GM12801 (cell line): ENCODE data around the gene BUB1.

Experiments used
- TF ChIP-seq, protein P1 (sequence below): IDR thresholded peaks from one replicate; pipeline ENCODE4 v1.5.1; 2011; ENCODE audit warnings: control low read depth; ENCODE audit not compliant: insufficient read length; ENCODE audit errors: extremely low read depth

Gene BUB1

DNA sequence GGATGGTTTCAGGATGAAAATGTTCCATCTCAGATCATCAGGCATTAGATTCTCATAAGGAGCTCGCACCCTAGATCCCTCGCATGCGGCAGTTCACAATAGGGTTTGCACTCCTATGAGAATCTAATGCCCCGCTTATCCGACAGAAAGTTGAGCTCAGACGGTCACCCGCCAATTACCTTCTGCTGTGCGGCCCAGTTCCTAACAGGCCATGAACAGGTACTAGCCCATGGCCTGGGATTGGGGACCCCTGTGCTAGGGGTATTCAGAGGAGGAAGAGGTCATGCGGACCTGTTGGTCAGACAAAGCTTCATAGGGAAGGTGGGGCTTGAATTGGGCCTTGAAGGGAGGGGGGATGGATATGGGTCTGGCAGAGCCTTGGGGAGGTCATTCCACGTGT is 4.4 kb upstream of the BUB1 start:
- TF ChIP-seq, protein P1, sequence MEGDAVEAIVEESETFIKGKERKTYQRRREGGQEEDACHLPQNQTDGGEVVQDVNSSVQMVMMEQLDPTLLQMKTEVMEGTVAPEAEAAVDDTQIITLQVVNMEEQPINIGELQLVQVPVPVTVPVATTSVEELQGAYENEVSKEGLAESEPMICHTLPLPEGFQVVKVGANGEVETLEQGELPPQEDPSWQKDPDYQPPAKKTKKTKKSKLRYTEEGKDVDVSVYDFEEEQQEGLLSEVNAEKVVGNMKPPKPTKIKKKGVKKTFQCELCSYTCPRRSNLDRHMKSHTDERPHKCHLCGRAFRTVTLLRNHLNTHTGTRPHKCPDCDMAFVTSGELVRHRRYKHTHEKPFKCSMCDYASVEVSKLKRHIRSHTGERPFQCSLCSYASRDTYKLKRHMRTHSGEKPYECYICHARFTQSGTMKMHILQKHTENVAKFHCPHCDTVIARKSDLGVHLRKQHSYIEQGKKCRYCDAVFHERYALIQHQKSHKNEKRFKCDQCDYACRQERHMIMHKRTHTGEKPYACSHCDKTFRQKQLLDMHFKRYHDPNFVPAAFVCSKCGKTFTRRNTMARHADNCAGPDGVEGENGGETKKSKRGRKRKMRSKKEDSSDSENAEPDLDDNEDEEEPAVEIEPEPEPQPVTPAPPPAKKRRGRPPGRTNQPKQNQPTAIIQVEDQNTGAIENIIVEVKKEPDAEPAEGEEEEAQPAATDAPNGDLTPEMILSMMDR: no peak

DNA sequence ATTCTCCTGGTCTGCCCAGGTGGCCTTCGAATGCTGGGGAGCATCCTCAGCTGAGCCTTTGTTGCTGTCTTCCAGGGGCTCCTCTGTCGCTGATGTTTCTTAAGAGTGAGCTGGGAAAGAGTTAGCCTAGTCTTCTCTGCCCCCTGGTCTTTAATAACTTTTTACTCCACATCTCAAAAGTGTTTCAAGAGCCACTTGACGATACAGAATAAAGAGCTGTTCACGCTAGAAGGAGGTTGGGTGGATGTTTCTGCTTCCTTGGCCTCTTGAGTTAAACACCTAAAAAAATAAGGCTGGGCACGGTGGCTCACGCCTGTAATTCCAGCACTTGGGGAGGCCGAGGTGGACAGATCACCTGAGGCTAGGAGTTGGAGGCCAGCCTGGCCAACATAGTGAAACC is 2.8 kb upstream of the BUB1 start:
- TF ChIP-seq, protein P1: no peak

DNA sequence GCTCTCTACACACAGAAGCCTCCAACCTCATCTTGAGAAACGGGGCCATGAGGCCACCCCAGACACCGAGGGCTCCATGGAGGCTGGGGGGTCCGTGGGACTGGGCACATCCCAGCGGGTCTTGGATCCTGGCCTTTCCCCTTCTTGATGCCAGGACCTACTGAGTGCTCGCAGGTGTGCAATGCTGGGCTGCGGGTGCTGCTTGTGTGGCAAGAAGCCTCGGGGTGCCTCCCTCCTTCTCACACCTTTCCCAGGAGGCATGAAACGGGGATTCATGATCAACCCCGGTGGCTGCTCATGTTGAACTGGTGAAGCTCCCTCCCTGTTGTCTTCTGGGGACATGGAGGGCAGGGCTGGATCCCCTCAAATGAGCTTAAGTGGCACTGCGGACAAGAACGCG is 2.0 kb upstream of the BUB1 start:
- TF ChIP-seq, protein P1: no peak

DNA sequence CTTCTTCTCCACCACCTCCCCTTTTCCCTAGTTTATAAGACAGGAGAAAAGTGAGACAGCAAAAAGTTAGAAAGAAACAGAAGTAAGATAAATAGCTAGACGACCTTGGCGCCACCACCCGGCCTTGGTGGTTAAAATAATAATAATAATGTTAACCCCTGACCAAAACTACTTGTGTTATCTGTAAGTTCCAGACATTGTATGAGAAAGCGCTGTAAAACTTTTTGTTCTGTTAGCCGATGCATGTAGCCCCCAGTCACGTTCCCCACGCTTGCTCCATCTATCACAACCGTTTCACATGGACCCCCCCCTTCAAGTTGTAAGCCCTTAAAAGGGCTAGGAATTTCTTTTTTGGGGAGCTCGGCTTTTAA is 1.5 kb upstream of the BUB1 start:
- TF ChIP-seq, protein P1: no peak

DNA sequence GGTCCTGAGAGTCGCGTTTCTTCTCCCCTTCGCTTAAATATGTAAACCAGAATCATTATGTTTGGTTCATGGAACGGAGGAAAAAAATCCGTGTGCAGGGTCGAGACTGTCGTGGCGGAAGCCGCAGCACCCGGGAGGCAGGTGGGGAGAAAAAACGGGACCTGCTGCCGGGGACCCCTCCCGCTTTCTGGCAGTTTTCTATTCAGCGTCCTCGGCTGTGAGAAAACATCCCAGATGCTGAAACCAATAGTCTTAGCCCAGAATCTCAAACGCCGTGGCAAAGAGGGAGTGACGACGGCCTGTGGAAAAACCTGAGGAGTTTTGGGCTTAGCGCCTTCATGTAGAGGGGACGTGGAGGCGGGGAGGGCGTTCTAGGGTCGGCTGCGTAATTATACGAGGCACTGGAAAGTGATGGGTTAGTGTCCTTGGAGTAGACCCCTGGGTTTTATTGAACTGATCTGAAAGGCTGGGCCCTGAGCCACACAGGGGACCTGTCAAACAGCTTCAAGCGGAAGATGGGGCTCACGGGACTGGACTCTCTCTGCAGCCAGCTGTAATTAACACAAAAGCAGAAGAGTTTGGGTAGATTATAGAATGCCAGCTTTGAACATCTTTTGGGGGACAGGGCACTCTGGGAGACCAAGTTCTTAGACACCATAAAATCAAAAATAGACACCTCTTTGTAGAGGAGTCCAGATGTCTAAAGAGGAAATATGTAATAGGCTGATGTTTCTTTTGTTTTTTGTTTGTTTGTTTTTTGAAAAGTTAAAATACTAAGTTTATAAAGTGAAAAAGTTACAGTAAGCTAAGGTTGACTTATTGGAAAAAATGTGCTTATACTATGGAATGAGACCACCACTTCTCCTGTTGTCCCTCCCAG is 834 bp upstream of the BUB1 start:
- TF ChIP-seq, protein P1: no peak

DNA sequence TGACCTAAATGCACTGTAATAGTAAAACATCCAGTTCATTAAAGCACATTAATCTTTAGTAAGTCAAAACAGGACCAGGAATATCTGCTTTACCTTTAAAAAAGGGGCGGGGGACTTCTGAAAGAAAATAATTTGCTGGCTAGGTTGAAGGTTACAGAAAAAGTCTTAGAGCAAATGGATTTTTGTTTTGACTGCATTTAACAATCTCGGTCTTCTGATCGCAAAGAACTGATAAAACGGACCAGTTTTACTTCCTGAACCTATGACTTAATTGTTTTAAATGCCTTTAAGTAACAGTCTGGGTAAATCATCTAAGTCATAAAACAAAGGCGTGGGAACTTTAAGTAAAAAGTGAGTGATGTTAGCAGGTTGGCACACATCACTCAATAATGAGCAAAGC is 783 bp downstream of the BUB1 start:
- TF ChIP-seq, protein P1: no peak

DNA sequence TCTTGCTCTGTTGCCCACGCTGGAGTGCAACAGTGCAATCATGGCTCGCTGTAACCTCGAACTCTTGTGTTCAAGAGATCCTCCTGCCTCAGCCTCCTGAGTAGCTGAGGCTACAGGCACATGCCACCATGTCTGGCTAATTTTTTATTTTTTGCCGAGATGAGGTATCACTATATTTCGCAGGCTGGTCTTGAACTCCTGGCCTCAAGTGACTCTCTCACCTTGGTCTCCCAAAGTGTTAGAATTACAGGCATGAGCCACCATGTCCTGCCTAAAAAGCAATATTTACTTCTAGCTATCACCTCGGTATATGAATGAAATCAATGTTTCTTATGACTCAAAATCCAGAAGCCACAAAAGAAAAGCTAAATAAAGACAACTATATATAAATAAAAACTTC is 2.2 kb downstream of the BUB1 start:
- TF ChIP-seq, protein P1: no peak
